Lower lobe of right lung (tissue), 2 donors: ENCODE results near the gene PTPRU. TPM values are rescaled to one million over a fixed set of nuclear protein-coding genes. Genes with fewer than 3 reads are reported as not detected.

ENCODE experiments used
- ATAC-seq, 2 donors: fragments of 200-7000 bp; cut with Tn5 transposase; one replicate each; pipeline ENCODE4 v1.9.1; 2020 to 2022; ENCODE audit warnings: mild to moderate bottlenecking in 2 of 2, moderate library complexity in 2 of 2
- DNase-seq: peaks from one replicate; pipeline ENCODE4 v3.0.0-alpha.2; 2020
- H3K27ac ChIP-seq: fragments of 200-600 bp; one replicate; pipeline ENCODE4 v1.8.0; 2022
- H3K27me3 ChIP-seq: fragments of 200-600 bp; one replicate; pipeline ENCODE4 v1.8.0; 2022; ENCODE audit warnings: low read depth
- H3K36me3 ChIP-seq: fragments of 200-600 bp; one replicate; pipeline ENCODE4 v1.8.0; 2022; ENCODE audit warnings: mild to moderate bottlenecking
- H3K4me1 ChIP-seq: fragments of 200-600 bp; one replicate; pipeline ENCODE4 v1.8.0; 2022
- H3K4me3 ChIP-seq: fragments of 200-600 bp; one replicate; pipeline ENCODE4 v1.8.0; 2022; ENCODE audit warnings: mild to moderate bottlenecking
- H3K9me3 ChIP-seq: fragments of 200-600 bp; one replicate; pipeline ENCODE4 v1.8.0; 2022
- intact Hi-C: fragments of 100-400 bp; cut with DNase I; formaldehyde crosslinking; loops from one replicate; pipeline ENCODE4 v1.11.0; 2022
- total RNA-seq: library from RNA; stranded (reverse); fragmentation: NEBNext Ultra II Directional; extraction: Animal tissue kit (Norgen Biotek cat#: 25700); gene quantifications from one replicate; pipeline ENCODE4 v1.2.1, GENCODE V29; 2021
- TF ChIP-seq, protein P1 (sequence below): fragments of 200-600 bp; IDR thresholded peaks from one replicate; pipeline ENCODE4 v1.8.0; 2022; ENCODE audit warnings: antibody characterized with exemption, mild to moderate bottlenecking
- donor health status: DM: no; HTN: yes; CAD: no; lungs with severe emphysema.

The PTPRU gene
- total RNA-seq, 1 donor from 2014 or later = 35.1 TPM

DNA sequence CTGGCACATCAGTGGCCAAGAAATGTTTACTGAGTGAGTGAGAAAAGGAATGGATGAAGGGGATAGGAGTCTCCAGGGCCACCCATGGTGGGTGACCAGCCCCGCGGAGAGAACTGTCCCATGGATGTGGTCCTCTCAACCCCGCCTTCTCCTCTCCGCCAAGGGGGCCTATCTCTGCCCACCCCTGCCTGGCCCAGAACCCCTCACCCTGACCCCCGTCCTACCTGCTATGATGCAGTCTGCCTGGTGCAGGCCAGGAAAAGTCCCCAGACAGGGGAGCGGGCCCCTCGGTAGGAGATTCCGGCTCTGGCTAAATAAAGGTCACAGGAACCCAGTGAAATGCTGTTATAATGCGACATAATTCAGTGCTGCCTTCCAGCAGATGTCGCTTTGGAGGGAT lies 107.6 kb downstream of the PTPRU start:
- TF ChIP-seq, protein P1, sequence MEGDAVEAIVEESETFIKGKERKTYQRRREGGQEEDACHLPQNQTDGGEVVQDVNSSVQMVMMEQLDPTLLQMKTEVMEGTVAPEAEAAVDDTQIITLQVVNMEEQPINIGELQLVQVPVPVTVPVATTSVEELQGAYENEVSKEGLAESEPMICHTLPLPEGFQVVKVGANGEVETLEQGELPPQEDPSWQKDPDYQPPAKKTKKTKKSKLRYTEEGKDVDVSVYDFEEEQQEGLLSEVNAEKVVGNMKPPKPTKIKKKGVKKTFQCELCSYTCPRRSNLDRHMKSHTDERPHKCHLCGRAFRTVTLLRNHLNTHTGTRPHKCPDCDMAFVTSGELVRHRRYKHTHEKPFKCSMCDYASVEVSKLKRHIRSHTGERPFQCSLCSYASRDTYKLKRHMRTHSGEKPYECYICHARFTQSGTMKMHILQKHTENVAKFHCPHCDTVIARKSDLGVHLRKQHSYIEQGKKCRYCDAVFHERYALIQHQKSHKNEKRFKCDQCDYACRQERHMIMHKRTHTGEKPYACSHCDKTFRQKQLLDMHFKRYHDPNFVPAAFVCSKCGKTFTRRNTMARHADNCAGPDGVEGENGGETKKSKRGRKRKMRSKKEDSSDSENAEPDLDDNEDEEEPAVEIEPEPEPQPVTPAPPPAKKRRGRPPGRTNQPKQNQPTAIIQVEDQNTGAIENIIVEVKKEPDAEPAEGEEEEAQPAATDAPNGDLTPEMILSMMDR = no peak
- intact Hi-C loops = no loop called here
- Histone ChIP-seq H3K36me3 (no peaks in the 10 kb centered on the region), H3K4me3 (no peak overlapping the region), H3K27me3 (peaks cover 14% of the 10 kb centered on the region), H3K9me3 (no peaks in the 10 kb centered on the region), H3K4me1 (no peaks in the 10 kb centered on the region), H3K27ac (no peak overlapping the region)
- DNase-seq (no peak), ATAC-seq (no peak)

DNA sequence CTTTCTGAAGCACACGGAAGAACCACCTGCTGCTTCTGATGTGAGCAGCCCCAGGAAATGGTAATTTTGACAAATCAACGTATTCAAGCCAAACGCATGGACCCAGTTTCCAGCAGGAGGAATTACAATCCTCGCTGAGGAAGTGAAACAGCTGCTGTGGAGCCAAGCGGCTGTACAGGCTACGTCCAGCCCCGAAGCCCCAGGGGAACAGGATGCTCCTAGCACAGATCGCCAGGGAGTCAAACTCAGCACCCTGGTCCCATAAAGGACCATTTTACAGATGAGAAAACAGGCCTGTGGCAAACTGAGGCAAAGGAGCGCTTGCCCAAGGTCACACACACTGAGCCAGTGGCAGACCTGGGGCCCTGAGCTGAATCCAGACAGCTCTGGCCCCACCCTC lies 108.0 kb downstream of the PTPRU start:
- no peak overlapping the region for H3K4me3 ChIP-seq
- TF ChIP-seq, protein P1 = no peak
- H3K27me3 ChIP-seq = peaks cover 14% of the 10 kb centered on the region
- H3K36me3 ChIP-seq = no peaks in the 10 kb centered on the region
- ATAC-seq (no peak), DNase-seq (no peak)
- no peaks in the 10 kb centered on the region for H3K4me1 ChIP-seq
- no peak overlapping the region for H3K27ac ChIP-seq
- H3K9me3 ChIP-seq = no peaks in the 10 kb centered on the region
- intact Hi-C loops = no loop called here

DNA sequence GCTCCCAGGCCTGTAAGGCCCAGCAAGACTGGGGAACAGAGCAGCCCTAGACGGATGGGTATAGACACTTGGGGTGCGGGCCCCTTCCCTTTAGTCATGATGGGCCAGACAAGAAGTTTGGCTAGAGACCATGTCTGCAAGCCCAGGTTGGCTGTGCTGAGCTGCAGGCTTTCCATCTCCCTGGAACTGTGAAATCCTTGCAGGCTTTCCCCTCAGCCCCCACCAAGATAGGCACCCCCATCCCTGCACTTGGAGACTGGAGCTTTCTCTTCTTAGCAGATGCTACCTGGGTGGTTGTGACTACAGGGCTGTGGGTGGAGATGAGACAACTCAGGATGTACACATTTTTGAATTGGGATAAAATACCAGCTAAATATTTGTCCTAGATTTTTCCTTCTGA lies 110.3 kb downstream of the PTPRU start:
- peaks cover 14% of the 10 kb centered on the region for H3K27me3 ChIP-seq
- no peak for ATAC-seq

DNA sequence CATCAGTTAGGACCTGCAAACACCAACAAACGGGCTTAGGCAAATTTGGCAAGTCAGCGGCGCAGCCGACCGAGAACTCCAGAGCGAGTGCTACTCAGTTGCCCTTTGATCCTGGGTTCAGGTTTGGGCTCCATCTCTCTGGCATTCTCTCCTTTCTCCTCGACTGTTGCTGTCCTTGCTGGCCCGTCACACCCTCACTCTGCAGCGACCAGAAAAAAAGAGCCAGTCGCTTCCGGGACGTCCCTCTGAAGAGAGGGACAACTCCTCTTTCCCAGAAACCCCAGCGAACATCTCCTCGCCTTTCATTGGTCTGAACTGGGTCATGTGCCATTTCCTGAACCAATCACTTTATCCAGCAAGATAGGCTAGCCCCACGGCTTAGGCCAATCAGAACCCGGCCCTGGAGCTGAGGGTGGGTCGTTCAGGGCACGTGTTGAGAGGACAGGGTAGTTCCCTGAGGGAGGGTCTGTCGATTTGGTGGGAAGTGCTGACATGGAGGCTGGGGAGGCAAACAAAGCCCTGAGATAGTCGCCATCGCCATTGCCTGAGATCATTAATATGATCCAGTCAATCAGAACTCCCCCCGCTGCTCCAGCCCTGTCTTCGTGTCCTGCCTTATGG lies 113.7 kb downstream of the PTPRU start:
- ATAC-seq (no peak), DNase-seq (no peak)
- H3K27me3 ChIP-seq = peaks cover under 1% of the 10 kb centered on the region
- TF ChIP-seq, protein P1 = no peak
- H3K4me1 ChIP-seq = no peaks in the 10 kb centered on the region
- intact Hi-C loops = no loop called here
- no peak overlapping the region for H3K27ac ChIP-seq
- no peak overlapping the region for H3K4me3 ChIP-seq
- H3K9me3 ChIP-seq = no peaks in the 10 kb centered on the region
- no peaks in the 10 kb centered on the region for H3K36me3 ChIP-seq

More for the DNA sequence above, 110.3 kb downstream of the PTPRU start:
- Histone ChIP-seq H3K4me1 (no peaks in the 10 kb centered on the region), H3K27ac (no peak overlapping the region), H3K9me3 (no peaks in the 10 kb centered on the region), H3K4me3 (no peak overlapping the region), H3K36me3 (no peaks in the 10 kb centered on the region)
- TF ChIP-seq, protein P1 = no peak
- intact Hi-C loops = no loop called here
- DNase-seq = no peak

DNA sequence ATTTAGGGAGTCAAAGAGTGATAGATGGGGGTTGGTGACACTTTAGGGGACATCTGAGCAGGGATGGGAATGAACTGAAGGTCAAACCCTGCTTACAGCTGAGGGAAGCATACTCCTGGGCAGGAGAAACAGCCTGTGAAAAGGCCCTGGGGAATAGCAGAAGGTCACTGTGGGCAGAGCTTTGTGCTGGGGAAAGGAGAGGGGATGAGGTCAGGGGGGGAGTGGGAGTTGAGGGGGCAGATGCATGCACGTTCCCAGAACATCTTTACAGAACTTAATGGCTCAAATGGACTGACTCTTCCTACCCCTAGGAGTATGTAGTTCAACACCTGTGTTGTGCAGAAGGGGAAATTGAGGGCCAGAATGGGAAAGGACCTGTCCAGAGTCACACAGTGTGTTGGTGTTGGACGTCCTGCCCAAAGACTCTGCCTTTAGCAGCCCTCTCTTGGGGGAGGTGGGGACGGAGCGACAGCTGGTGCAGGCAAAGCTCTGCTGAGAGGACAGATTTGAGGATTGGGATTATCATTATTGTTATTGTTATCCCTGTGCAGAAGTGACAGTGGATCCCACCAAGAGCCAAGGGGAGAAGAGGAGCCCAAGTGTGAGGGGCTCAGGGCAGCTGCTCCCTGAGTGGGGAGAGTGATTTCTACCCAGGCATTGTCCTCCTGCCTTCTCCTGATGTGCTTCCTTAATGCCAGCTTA lies 116.5 kb downstream of the PTPRU start:
- Histone ChIP-seq H3K4me1 (no peaks in the 10 kb centered on the region), H3K9me3 (no peaks in the 10 kb centered on the region), H3K4me3 (no peak overlapping the region), H3K27ac (no peak overlapping the region), H3K36me3 (no peaks in the 10 kb centered on the region), H3K27me3 (no peaks in the 10 kb centered on the region)
- TF ChIP-seq, protein P1 = no peak
- no peak for ATAC-seq
- DNase-seq = no peak
- intact Hi-C loops = no loop called here
